ENCODE data around the gene GPR84. TPM values are rescaled to one million over a fixed set of nuclear protein-coding genes. Genes with fewer than 3 reads are reported as not detected.

The GPR84 gene
- total and polyA plus RNA-seq, 9 of the 15 experiments (the other 6 are each of a cell fraction or from before 2014, with no cell fraction given): 0.07 to 0.18 (median 0.11) TPM; not detected in 5

DNA sequence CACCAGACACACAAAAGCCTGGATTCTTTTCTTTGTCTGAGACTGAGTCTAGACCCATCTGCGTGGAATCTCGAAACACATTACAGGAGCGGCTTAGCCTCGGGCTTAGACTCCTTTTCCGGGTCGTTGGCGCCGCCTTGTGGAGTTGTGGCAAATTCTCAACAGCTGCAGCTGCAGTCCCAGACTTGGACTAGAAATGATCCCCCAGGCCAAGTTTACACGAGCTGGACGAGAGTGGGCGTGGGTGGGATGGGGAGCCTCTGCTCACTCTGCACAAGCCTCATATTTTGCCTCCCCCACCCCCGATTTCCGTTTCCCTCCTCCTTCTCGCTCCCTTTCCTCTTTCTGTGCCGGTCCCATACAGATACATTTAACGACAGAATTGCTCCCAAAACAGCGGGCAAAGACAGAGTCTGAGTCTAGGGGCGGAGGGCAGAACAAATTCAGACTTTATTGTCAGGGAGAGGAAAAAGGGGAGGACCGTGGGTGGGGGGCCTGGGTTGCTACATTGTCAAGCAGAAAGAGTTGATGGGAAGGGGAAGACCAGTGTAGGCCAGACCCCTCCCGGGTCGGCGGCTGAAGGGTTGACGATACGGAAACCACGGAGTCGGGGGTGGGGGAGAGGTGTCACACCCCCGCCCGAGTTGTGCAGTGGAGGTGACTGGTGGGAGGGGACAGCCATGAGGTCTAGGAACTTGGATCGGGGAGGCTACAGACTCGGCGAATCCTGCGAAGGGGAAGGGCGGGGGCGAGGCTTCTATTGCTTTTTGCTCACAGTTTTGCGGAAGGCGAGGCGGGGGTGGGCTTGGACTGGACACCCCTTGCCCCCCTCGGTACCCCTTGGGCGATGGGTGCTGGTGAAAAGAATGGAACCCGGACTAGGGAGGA is 4.7 kb upstream of the GPR84 start (continued):
- TF ChIP-seq, protein P1, sequence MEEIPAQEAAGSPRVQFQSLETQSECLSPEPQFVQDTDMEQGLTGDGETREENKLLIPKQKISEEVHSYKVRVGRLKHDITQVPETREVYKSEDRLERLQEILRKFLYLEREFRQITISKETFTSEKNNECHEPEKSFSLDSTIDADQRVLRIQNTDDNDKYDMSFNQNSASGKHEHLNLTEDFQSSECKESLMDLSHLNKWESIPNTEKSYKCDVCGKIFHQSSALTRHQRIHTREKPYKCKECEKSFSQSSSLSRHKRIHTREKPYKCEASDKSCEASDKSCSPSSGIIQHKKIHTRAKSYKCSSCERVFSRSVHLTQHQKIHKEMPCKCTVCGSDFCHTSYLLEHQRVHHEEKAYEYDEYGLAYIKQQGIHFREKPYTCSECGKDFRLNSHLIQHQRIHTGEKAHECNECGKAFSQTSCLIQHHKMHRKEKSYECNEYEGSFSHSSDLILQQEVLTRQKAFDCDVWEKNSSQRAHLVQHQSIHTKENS (CRISPR knock-in tag; IDR thresholded peaks at IDR 0.05): no peak
- TF ChIP-seq PTBP1 (IDR thresholded peaks at IDR 0.05; ENCODE audit: low read depth, low read length) (no peak), ZNF143 (CRISPR knock-in tag; IDR thresholded peaks at IDR 0.05) (no peak), ESRRA (IDR thresholded peaks at IDR 0.05; ENCODE audit: borderline replicate concordance, low read depth) (peak; percentile 76; the same call in 1 of the 2 replicates), ASH1L (IDR thresholded peaks at IDR 0.05; ENCODE audit: borderline replicate concordance, low read depth, partially characterized antibody) (peak; percentile 23), ZNF274 (IDR thresholded peaks at IDR 0.05; ENCODE audit: borderline replicate concordance, low read depth, low read length) (no peak), EZH2 (IDR thresholded peaks at IDR 0.05; ENCODE audit: borderline replicate concordance, low read depth, low read length) (no peak), RBM22 (IDR thresholded peaks at IDR 0.05; ENCODE audit: low read depth, low read length, poor library complexity, severe bottlenecking) (no peak)
- TF ChIP-seq, protein P2, sequence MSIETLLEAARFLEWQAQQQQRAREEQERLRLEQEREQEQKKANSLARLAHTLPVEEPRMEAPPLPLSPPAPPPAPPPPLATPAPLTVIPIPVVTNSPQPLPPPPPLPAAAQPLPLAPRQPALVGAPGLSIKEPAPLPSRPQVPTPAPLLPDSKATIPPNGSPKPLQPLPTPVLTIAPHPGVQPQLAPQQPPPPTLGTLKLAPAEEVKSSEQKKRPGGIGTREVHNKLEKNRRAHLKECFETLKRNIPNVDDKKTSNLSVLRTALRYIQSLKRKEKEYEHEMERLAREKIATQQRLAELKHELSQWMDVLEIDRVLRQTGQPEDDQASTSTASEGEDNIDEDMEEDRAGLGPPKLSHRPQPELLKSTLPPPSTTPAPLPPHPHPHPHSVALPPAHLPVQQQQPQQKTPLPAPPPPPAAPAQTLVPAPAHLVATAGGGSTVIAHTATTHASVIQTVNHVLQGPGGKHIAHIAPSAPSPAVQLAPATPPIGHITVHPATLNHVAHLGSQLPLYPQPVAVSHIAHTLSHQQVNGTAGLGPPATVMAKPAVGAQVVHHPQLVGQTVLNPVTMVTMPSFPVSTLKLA (conservative IDR thresholded peaks at IDR 0.05): peak; percentile 49 to 78; a peak in 3 of 4 replicates
- TF ChIP-seq, protein P3, sequence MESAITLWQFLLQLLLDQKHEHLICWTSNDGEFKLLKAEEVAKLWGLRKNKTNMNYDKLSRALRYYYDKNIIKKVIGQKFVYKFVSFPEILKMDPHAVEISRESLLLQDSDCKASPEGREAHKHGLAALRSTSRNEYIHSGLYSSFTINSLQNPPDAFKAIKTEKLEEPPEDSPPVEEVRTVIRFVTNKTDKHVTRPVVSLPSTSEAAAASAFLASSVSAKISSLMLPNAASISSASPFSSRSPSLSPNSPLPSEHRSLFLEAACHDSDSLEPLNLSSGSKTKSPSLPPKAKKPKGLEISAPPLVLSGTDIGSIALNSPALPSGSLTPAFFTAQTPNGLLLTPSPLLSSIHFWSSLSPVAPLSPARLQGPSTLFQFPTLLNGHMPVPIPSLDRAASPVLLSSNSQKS (CRISPR knock-in tag; IDR thresholded peaks at IDR 0.05): no peak
- TF ChIP-seq, protein P4, sequence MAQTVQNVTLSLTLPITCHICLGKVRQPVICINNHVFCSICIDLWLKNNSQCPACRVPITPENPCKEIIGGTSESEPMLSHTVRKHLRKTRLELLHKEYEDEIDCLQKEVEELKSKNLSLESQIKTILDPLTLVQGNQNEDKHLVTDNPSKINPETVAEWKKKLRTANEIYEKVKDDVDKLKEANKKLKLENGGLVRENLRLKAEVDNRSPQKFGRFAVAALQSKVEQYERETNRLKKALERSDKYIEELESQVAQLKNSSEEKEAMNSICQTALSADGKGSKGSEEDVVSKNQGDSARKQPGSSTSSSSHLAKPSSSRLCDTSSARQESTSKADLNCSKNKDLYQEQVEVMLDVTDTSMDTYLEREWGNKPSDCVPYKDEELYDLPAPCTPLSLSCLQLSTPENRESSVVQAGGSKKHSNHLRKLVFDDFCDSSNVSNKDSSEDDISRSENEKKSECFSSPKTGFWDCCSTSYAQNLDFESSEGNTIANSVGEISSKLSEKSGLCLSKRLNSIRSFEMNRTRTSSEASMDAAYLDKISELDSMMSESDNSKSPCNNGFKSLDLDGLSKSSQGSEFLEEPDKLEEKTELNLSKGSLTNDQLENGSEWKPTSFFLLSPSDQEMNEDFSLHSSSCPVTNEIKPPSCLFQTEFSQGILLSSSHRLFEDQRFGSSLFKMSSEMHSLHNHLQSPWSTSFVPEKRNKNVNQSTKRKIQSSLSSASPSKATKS (CRISPR knock-in tag; IDR thresholded peaks at IDR 0.05): no peak
- TF ChIP-seq, protein P5, sequence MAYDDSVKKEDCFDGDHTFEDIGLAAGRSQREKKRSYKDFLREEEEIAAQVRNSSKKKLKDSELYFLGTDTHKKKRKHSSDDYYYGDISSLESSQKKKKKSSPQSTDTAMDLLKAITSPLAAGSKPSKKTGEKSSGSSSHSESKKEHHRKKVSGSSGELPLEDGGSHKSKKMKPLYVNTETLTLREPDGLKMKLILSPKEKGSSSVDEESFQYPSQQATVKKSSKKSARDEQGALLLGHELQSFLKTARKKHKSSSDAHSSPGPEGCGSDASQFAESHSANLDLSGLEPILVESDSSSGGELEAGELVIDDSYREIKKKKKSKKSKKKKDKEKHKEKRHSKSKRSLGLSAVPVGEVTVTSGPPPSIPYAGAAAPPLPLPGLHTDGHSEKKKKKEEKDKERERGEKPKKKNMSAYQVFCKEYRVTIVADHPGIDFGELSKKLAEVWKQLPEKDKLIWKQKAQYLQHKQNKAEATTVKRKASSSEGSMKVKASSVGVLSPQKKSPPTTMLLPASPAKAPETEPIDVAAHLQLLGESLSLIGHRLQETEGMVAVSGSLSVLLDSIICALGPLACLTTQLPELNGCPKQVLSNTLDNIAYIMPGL (CRISPR knock-in tag; IDR thresholded peaks at IDR 0.05): peak; percentile 21; the same call in 1 of the 2 replicates
- TF ChIP-seq, protein P6, sequence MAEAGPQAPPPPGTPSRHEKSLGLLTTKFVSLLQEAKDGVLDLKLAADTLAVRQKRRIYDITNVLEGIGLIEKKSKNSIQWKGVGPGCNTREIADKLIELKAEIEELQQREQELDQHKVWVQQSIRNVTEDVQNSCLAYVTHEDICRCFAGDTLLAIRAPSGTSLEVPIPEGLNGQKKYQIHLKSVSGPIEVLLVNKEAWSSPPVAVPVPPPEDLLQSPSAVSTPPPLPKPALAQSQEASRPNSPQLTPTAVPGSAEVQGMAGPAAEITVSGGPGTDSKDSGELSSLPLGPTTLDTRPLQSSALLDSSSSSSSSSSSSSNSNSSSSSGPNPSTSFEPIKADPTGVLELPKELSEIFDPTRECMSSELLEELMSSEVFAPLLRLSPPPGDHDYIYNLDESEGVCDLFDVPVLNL (CRISPR knock-in tag; IDR thresholded peaks at IDR 0.05; ENCODE audit: low read depth): no peak
- TF ChIP-seq, protein P7, sequence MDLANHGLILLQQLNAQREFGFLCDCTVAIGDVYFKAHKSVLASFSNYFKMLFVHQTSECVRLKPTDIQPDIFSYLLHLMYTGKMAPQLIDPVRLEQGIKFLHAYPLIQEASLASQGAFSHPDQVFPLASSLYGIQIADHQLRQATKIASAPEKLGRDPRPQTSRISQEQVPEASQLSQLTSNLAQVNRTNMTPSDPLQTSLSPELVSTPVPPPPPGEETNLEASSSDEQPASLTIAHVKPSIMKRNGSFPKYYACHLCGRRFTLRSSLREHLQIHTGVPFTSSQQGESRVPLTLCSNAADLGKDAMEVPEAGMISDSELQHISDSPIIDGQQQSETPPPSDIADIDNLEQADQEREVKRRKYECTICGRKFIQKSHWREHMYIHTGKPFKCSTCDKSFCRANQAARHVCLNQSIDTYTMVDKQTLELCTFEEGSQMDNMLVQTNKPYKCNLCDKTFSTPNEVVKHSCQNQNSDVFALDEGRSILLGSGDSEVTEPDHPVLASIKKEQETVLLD (IDR thresholded peaks at IDR 0.05): no peak; the same call in 1 of the 2 replicates

Data from K562 (cell line).